ENCODE results near the gene EPHB3. TPM values are rescaled to one million over a fixed set of nuclear protein-coding genes. Genes with fewer than 3 reads are reported as not detected.

EPHB3 gene
- total RNA-seq (under 1 TPM; 0.29 to 0.67 TPM), polyA plus RNA-seq (under 1 TPM; 0.04 to 0.79 TPM)

GRCh38 chr3:184561061-184561912 is at the start of gene EPHB3:
EPHB3 (plus strand) TSS chr3:184561785; CDS start chr3:184562236, 451 bp downstream.
- H3K4me3 Mint-ChIP-seq, result peak within 1 kb of the TSS; percentile 77 to 91 (median 84)
- ChIA-PET CTCF (ENCODE audit: partially characterized antibody) (interaction anchor here (0.7 to 2.1 kb wide), 38 partner anchors 9 to 615 kb away, joined by 3 to 14 read pairs (median 4); partner anchors contain the start of gene VPS8), POLR2A (ENCODE audit: partially characterized antibody) (interaction anchor here (0.8 to 2.7 kb wide), 9 partner anchors 9 to 243 kb away, joined by 3 to 14 read pairs (median 4); partner anchors contain the start of gene MAGEF1)
- H3K9me3 Mint-ChIP-seq, result peaks cover 0 to 3% (median 0%) of the 10 kb centered on the region in 8 donors
- Histone ChIP-seq H3K27ac (ENCODE audit: low read depth, low read length) (no peak within 1 kb of the TSS), H3K27me3 (ENCODE audit: insufficient read depth, low read length) (peaks cover 9% of the 10 kb centered on the region), H3K4me1 (ENCODE audit: insufficient read depth, low read length) (peaks cover 38% of the 10 kb centered on the region), H3K36me3 (ENCODE audit: insufficient read depth, low read length) (no peaks in the 10 kb centered on the region), H3K4me3 (ENCODE audit: low read length in 2 of 2) (peak within 1 kb of the TSS; percentile 9 to 68), H3K9me3 (ENCODE audit: control insufficient read depth in 1 of 2, low read length in 2 of 2) (no peaks in the 10 kb centered on the region)
- H3K27ac Mint-ChIP-seq, result peak within 1 kb of the TSS; percentile 45 to 86 (median 75)
- intact Hi-C loops (cut with micrococcal nuclease), result loop anchor here (1.0 kb wide), 3 partner anchors 166 to 242 kb away; no protein-coding TSS in a partner anchor
- H3K4me1 Mint-ChIP-seq, result peaks cover 24 to 61% (median 38%) of the 10 kb centered on the region in 4 donors
- peak; percentile 87 to 90 (median 89) for DNase-seq
- no peaks in the 10 kb centered on the region for H3K36me3 Mint-ChIP-seq
- peaks cover 12 to 17% of the 10 kb centered on the region in 2 donors for H3K27me3 Mint-ChIP-seq

GRCh38 chr3:184512621-184513020 is 49.0 kb upstream of the EPHB3 start:
- peaks cover 0 to 4% (median 0%) of the 10 kb centered on the region in 8 donors for H3K9me3 Mint-ChIP-seq
- no peak overlapping the region for H3K27ac Mint-ChIP-seq
- H3K27ac ChIP-seq (ENCODE audit: low read depth, low read length), result no peak overlapping the region
- peaks cover 11% of the 10 kb centered on the region for H3K4me1 ChIP-seq (ENCODE audit: insufficient read depth, low read length)
- no peak overlapping the region for H3K4me3 ChIP-seq (ENCODE audit: low read length in 2 of 2)
- peaks cover 4 to 16% (median 8%) of the 10 kb centered on the region in 4 donors for H3K4me1 Mint-ChIP-seq
- H3K4me3 Mint-ChIP-seq, result peak overlapping the region in 6 of 8 donors; percentile 2 to 81 (median 54)
- intact Hi-C loops (cut with micrococcal nuclease), result loop anchor here (1.0 to 10.0 kb wide), 5 partner anchors 94 to 618 kb away; no protein-coding TSS in a partner anchor
- ChIA-PET POLR2A (ENCODE audit: partially characterized antibody) (interaction anchor here (2.5 kb wide), 1 partner anchor 13 kb away, joined by 11 read pairs; no protein-coding TSS in a partner anchor), CTCF (ENCODE audit: partially characterized antibody) (interaction anchor here (0.8 to 6.6 kb wide), 12 partner anchors 9 to 616 kb away, joined by 3 to 93 read pairs (median 8); partner anchors contain the start of genes CLCN2 and POLR2H)
- no peaks in the 10 kb centered on the region for H3K9me3 ChIP-seq (ENCODE audit: control insufficient read depth in 1 of 2, low read length in 2 of 2)
- peaks cover 21% of the 10 kb centered on the region for H3K27me3 ChIP-seq (ENCODE audit: insufficient read depth, low read length)
- DNase-seq, result no peak
- no peaks in the 10 kb centered on the region for H3K36me3 Mint-ChIP-seq
- no peaks in the 10 kb centered on the region for H3K36me3 ChIP-seq (ENCODE audit: insufficient read depth, low read length)
- peaks cover 37 to 49% of the 10 kb centered on the region in 2 donors for H3K27me3 Mint-ChIP-seq

- Mint-ChIP-seq H3K36me3 (no peaks in the 10 kb centered on the region), H3K4me3 (peak overlapping the region; percentile 41 to 77 (median 68)), H3K4me1 (peaks cover 4 to 16% (median 8%) of the 10 kb centered on the region in 4 donors), H3K27me3 (peaks cover 39 to 51% of the 10 kb centered on the region in 2 donors), H3K9me3 (peaks cover 0 to 4% (median 0%) of the 10 kb centered on the region in 8 donors), H3K27ac (no peak overlapping the region)
- peak; percentile 72 to 78 (median 74) for DNase-seq
- H3K9me3 ChIP-seq (ENCODE audit: control insufficient read depth in 1 of 2, low read length in 2 of 2), result no peaks in the 10 kb centered on the region
- H3K36me3 ChIP-seq (ENCODE audit: insufficient read depth, low read length), result no peaks in the 10 kb centered on the region
- intact Hi-C loops (cut with micrococcal nuclease), result loop anchor here (1.0 to 10.0 kb wide), 5 partner anchors 95 to 619 kb away; no protein-coding TSS in a partner anchor
- POLR2A ChIA-PET (ENCODE audit: partially characterized antibody), result interaction anchor here (0.7 to 2.5 kb wide), 5 partner anchors 12 to 225 kb away, joined by 3 to 11 read pairs (median 3); no protein-coding TSS in a partner anchor
- peak overlapping the region in 1 of 2 donors; percentile 51 for H3K4me3 ChIP-seq (ENCODE audit: low read length in 2 of 2)
- CTCF ChIA-PET (ENCODE audit: partially characterized antibody), result interaction anchor here (0.6 to 6.6 kb wide), 46 partner anchors 8 to 1760 kb away, joined by 3 to 93 read pairs (median 4); partner anchors contain the start of genes CLCN2 and POLR2H
- peaks cover 11% of the 10 kb centered on the region for H3K4me1 ChIP-seq (ENCODE audit: insufficient read depth, low read length)
- H3K27me3 ChIP-seq (ENCODE audit: insufficient read depth, low read length), result peaks cover 26% of the 10 kb centered on the region
- no peak overlapping the region for H3K27ac ChIP-seq (ENCODE audit: low read depth, low read length)
Observed at GRCh38 chr3:184513276-184514170, 48.1 kb upstream of the EPHB3 start.

GRCh38 chr3:184514171-184514490 is 47.5 kb upstream of the EPHB3 start:
- peaks cover 43 to 54% of the 10 kb centered on the region in 2 donors for H3K27me3 Mint-ChIP-seq
- no peak overlapping the region for H3K4me3 ChIP-seq (ENCODE audit: low read length in 2 of 2)
- no peaks in the 10 kb centered on the region for H3K36me3 Mint-ChIP-seq
- peaks cover 11% of the 10 kb centered on the region for H3K4me1 ChIP-seq (ENCODE audit: insufficient read depth, low read length)
- peaks cover 0 to 4% (median 0%) of the 10 kb centered on the region in 8 donors for H3K9me3 Mint-ChIP-seq
- H3K27ac ChIP-seq (ENCODE audit: low read depth, low read length), result no peak overlapping the region
- peak overlapping the region in 3 of 8 donors; percentile 40 to 77 (median 64) for H3K4me3 Mint-ChIP-seq
- no peak overlapping the region for H3K27ac Mint-ChIP-seq
- CTCF ChIA-PET (ENCODE audit: partially characterized antibody), result interaction anchor here (0.6 to 6.6 kb wide), 42 partner anchors 8 to 1759 kb away, joined by 3 to 93 read pairs (median 4); partner anchors contain the start of genes CLCN2 and POLR2H
- DNase-seq, result no peak
- intact Hi-C loops (cut with micrococcal nuclease), result loop anchor here (10.0 kb wide), 1 partner anchor 619 kb away; no protein-coding TSS in a partner anchor
- H3K27me3 ChIP-seq (ENCODE audit: insufficient read depth, low read length), result peaks cover 26% of the 10 kb centered on the region
- POLR2A ChIA-PET (ENCODE audit: partially characterized antibody), result interaction anchor here (0.9 to 2.5 kb wide), 4 partner anchors 11 to 152 kb away, joined by 3 to 11 read pairs (median 4); no protein-coding TSS in a partner anchor
- peaks cover 4 to 16% (median 8%) of the 10 kb centered on the region in 4 donors for H3K4me1 Mint-ChIP-seq
- H3K9me3 ChIP-seq (ENCODE audit: control insufficient read depth in 1 of 2, low read length in 2 of 2), result no peaks in the 10 kb centered on the region
- H3K36me3 ChIP-seq (ENCODE audit: insufficient read depth, low read length), result no peaks in the 10 kb centered on the region

GRCh38 chr3:184523825-184524615 is 37.6 kb upstream of the EPHB3 start:
- CTCF ChIA-PET (ENCODE audit: partially characterized antibody), result interaction anchor here (0.6 to 3.2 kb wide), 3 partner anchors 10 to 20 kb away, joined by 3 to 32 read pairs (median 18); no protein-coding TSS in a partner anchor
- Mint-ChIP-seq H3K4me1 (peaks cover 7 to 17% (median 9%) of the 10 kb centered on the region in 4 donors), H3K36me3 (no peaks in the 10 kb centered on the region), H3K4me3 (peak overlapping the region in 3 of 8 donors; percentile 12 to 79 (median 55)), H3K9me3 (no peaks in the 10 kb centered on the region), H3K27ac (no peak overlapping the region), H3K27me3 (peaks cover 14 to 25% of the 10 kb centered on the region in 2 donors)
- no peaks in the 10 kb centered on the region for H3K36me3 ChIP-seq (ENCODE audit: insufficient read depth, low read length)
- DNase-seq, result no peak
- H3K4me3 ChIP-seq (ENCODE audit: low read length in 2 of 2), result no peak overlapping the region
- H3K27me3 ChIP-seq (ENCODE audit: insufficient read depth, low read length), result peaks cover 16% of the 10 kb centered on the region
- peaks cover 15% of the 10 kb centered on the region for H3K4me1 ChIP-seq (ENCODE audit: insufficient read depth, low read length)
- intact Hi-C loops (cut with micrococcal nuclease), result no loop called here
- H3K27ac ChIP-seq (ENCODE audit: low read depth, low read length), result no peak overlapping the region
- POLR2A ChIA-PET (ENCODE audit: partially characterized antibody), result interaction anchor here (1.4 to 1.8 kb wide), 2 partner anchors 11 to 162 kb away, joined by 4 to 11 read pairs; partner anchors contain the start of gene POLR2H
- H3K9me3 ChIP-seq (ENCODE audit: control insufficient read depth in 1 of 2, low read length in 2 of 2), result no peaks in the 10 kb centered on the region
